ENCODE data around the gene LRRC19. TPM values are rescaled to one million over a fixed set of nuclear protein-coding genes. Genes with fewer than 3 reads are reported as not detected.
A peak's percentile ranks its signal among the peaks of the same experiment; 100 is the strongest.

The LRRC19 gene
- total RNA-seq, 1 donor from 2014 or later = 0.27 TPM

DNA sequence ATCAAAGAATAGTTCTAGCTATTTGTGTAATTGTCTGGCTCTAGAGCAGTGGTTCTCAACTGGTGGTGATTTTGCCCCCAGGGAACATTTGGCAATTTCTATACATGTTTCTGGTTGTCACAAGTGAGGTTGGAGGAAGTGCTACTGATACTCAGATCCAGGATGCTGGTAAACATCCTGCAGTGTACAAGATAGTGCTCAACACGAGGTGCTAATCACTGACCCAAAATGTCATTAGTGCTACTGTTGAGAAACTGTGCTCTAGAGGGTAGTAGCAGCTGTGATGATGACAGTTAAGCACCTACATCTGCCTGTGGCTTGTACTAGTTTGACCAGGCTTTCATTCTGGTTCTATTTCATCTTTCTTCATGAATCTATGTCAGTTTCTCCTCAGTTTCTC is 22.1 kb downstream of the LRRC19 start:
- H3K4me3 ChIP-seq = no peak overlapping the region
- H3K27me3 ChIP-seq (ENCODE audit: low read depth) = no peaks in the 10 kb centered on the region
- ATAC-seq = no peak
- no peaks in the 10 kb centered on the region for H3K9me3 ChIP-seq
- intact Hi-C loops (cut with DNase I) = no loop called here
- H3K27ac ChIP-seq = no peak overlapping the region
- TF ChIP-seq, protein P1, sequence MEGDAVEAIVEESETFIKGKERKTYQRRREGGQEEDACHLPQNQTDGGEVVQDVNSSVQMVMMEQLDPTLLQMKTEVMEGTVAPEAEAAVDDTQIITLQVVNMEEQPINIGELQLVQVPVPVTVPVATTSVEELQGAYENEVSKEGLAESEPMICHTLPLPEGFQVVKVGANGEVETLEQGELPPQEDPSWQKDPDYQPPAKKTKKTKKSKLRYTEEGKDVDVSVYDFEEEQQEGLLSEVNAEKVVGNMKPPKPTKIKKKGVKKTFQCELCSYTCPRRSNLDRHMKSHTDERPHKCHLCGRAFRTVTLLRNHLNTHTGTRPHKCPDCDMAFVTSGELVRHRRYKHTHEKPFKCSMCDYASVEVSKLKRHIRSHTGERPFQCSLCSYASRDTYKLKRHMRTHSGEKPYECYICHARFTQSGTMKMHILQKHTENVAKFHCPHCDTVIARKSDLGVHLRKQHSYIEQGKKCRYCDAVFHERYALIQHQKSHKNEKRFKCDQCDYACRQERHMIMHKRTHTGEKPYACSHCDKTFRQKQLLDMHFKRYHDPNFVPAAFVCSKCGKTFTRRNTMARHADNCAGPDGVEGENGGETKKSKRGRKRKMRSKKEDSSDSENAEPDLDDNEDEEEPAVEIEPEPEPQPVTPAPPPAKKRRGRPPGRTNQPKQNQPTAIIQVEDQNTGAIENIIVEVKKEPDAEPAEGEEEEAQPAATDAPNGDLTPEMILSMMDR (IDR thresholded peaks at IDR 0.05) = no peak
- no peak for DNase-seq
- H3K36me3 ChIP-seq = peaks cover 67% of the 10 kb centered on the region
- H3K4me1 ChIP-seq = no peaks in the 10 kb centered on the region

DNA sequence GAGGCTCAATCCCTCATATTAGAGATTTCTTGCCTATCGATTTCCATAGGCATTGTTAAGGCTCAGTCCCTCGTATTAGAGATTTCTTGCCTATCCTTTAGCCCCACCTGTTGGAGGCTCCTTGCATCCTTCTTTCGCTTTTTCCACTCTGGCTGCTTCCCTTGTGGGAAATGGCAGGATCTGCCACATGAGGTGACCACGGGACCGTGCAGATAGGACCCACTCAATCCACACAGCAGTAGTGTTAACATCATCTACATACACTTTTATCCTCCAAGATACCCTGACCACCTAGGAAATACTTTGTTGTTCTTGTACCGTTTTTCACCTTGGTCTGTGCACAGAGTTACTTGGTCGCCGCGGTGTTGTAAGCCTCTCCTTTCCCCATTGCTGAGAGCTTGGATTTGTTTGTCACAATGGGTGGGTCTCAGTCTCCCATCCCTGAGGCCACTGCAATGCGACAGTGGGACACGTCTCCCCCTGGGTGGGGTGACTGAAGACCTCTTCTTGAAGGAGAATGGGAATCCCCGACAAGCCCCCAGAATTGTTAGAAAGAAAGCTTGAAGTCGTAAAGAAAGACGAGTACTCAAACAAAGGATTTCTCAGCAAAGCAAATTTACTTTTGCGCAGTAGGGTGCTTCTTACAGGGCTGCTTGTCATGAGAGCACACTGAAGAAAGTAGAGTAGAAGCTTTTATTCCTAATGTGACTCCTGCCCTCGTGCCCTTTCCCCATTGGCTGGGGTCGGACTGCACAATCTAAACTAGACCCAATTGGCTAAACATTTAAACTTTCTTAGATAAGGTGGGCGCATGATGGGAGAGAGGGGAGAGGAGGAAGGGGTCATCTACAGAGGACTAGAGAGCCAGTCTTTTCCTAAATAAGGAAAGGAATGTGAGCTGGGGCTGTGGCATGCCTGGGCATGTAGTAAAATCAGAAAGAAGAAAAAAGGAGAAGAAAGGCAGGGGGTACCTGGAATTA is 29.5 kb downstream of the LRRC19 start:
- intact Hi-C loops (cut with DNase I) = loop anchor here (10.0 kb wide), 1 partner anchor 59 kb away; no protein-coding TSS in a partner anchor
- H3K36me3 ChIP-seq = peaks cover 8% of the 10 kb centered on the region
- H3K4me1 ChIP-seq = no peaks in the 10 kb centered on the region
- no peak for DNase-seq
- no peak overlapping the region for H3K27ac ChIP-seq
- H3K9me3 ChIP-seq = no peaks in the 10 kb centered on the region
- ATAC-seq = peak; percentile 32 to 59
- H3K4me3 ChIP-seq = no peak overlapping the region
- H3K27me3 ChIP-seq (ENCODE audit: low read depth) = no peaks in the 10 kb centered on the region
- TF ChIP-seq, protein P1 (IDR thresholded peaks at IDR 0.05) = peak; percentile 56

DNA sequence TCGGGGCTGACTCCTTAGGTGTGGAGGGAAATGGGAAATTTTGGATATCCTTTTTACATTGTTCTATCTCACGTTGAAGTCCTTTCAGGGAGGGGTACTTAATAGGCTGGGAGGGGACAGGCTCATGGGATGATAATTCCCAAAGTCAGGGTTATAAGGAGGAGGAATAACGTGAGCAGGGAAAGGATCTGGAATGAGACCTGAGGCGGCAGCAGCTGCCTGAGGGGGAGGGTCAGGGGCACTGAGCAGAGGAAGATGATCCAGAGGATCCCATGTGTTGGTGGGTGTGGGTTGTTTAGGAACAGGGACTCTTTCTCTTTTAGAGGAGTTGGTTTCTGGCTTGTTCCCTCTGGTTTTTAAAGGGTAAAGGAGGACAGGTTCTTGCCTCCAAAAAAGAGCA is 30.5 kb downstream of the LRRC19 start:
- DNase-seq = no peak
- Histone ChIP-seq H3K4me1 (no peaks in the 10 kb centered on the region), H3K9me3 (no peaks in the 10 kb centered on the region), H3K27ac (no peak overlapping the region), H3K27me3 (ENCODE audit: low read depth) (no peaks in the 10 kb centered on the region), H3K36me3 (peaks cover 6% of the 10 kb centered on the region), H3K4me3 (no peak overlapping the region)
- intact Hi-C loops (cut with DNase I) = loop anchor here (10.0 kb wide), 1 partner anchor 60 kb away; no protein-coding TSS in a partner anchor
- ATAC-seq = no peak
- TF ChIP-seq, protein P1 (IDR thresholded peaks at IDR 0.05) = no peak

DNA sequence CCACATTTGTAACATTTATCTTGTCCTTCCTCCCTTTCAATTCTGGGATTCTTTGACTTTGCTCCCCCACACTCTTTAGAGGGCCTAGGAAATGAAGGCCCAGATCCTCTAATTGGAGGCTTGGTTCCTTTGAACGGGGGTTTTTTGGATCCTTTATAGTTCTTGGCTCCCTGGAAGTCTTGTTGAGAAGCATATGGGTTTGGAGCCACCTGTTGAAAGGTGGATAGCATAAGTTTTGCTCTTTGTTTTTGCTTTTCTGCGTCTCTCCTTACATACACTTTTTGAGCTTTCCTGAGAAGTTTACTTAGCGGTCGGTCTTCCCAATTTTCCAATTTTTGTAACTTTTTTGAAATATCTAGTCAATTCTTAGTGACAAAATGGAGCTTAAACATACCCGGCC is 31.5 kb downstream of the LRRC19 start:
- no peak for ATAC-seq
- intact Hi-C loops (cut with DNase I) = loop anchor here (10.0 kb wide), 1 partner anchor 61 kb away; no protein-coding TSS in a partner anchor

DNA sequence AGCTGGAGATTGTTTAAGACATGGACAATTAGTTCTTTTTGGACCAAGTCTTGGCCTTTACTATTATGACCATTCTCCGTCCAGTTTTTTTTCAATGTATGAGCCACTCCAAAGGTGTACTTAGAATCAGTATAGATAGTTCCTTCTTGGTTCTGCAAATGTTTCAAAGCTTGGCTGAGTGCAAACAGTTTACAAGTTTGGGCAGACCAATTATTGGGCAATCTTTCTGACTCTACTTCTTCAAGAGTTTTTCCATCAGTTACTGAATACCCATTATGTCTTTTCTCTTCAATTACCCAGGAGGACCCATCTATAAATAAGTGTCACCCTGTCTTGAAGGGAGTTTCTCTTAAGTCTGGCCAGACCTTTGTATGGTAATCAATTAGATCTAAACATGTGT is 33.8 kb downstream of the LRRC19 start:
- H3K4me3 ChIP-seq = no peak overlapping the region
- TF ChIP-seq, protein P1 (IDR thresholded peaks at IDR 0.05) = no peak
- H3K27me3 ChIP-seq (ENCODE audit: low read depth) = no peaks in the 10 kb centered on the region
- no peaks in the 10 kb centered on the region for H3K4me1 ChIP-seq
- ATAC-seq (no peak), DNase-seq (no peak)
- H3K9me3 ChIP-seq = no peaks in the 10 kb centered on the region
- intact Hi-C loops (cut with DNase I) = loop anchor here (10.0 kb wide), 1 partner anchor 63 kb away; no protein-coding TSS in a partner anchor
- H3K36me3 ChIP-seq = no peaks in the 10 kb centered on the region
- no peak overlapping the region for H3K27ac ChIP-seq

More for the DNA sequence above, 31.5 kb downstream of the LRRC19 start:
- no peak for DNase-seq
- Histone ChIP-seq H3K4me1 (no peaks in the 10 kb centered on the region), H3K27ac (no peak overlapping the region), H3K9me3 (no peaks in the 10 kb centered on the region), H3K27me3 (ENCODE audit: low read depth) (no peaks in the 10 kb centered on the region), H3K4me3 (no peak overlapping the region), H3K36me3 (no peaks in the 10 kb centered on the region)
- TF ChIP-seq, protein P1 (IDR thresholded peaks at IDR 0.05) = no peak

Data from lower lobe of right lung (tissue), 2 donors.